HG03064 (cell line): ENCODE results near the gene TICAM1.
"Not testable (repeated sequence)": the region's sequence is repeated elsewhere in the genome, so short reads cannot be mapped to it uniquely, and the experiment has no call there.

Experiments
- ATAC-seq: cut with Tn5 transposase; IDR thresholded peaks from one replicate; pipeline ENCODE4 v1.9.1; 2021; ENCODE audit warnings: low read depth; ENCODE audit not compliant: unreplicated experiment

Gene TICAM1

GRCh38 chr19:4845975-4846374 lies 14.5 kb upstream of the TICAM1 start:
- ATAC-seq: not testable (repeated sequence)

DNA sequence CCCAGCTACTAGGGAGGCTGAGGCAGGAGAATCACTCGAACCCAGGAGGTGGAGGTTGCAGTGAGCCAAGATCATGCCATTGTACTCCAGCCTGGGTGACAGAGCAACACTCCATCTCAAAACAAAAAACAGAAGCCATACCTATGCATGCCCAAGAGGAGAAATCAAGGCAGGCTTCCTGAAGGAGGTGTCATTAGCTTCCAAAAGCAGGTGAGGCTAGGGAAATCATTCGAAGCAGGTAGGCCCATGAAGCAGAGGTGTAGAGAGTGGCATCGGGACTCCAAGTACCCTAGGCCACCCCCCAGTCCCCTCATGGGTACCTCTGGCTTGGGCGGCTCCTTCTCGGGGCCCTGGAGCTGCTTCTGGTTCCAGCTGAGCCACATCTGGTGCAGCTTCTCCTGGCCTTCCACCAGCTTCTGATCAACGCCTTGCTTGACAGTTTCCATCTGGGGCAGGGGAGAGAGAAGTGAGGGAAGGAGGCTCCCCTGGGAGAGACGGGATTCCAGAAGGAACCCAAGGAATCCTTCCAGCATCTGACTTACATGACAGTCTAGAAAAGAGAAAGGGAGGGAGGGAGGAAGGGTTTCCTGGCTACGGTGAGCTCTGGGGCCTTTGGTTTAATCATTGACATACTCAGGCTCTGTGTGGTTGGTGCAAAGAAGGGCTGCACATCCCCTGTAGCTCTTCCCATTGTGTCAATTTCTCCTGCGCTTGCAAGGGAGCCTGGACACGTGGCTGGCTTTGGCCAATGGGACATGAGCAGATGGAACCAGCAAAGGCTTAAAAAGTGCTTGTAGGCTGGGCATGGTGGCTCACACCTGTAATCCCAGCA lies 13.1 kb upstream of the TICAM1 start:
- ATAC-seq: no peak

DNA sequence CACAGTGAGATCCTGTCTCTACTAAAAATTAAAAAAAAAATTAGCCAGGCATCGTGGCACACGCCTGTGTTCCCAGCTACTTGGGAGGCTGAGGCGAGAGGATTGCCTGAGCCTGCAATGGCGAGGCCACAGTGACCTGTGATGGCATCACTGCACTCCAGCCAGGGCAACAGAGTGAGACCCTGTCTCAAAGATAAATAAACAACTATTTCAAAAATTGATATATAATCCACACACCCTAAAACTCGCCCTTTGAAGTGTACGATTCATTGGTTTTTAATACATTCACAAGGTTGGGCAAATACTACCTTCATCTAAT lies 12.1 kb upstream of the TICAM1 start:
- no peak for ATAC-seq

- no peak for ATAC-seq
These were observed 7.7 kb upstream of the TICAM1 start for GRCh38 chr19:4839192-4839591.

GRCh38 chr19:4832776-4833175 lies 1.3 kb upstream of the TICAM1 start:
- no peak for ATAC-seq

DNA sequence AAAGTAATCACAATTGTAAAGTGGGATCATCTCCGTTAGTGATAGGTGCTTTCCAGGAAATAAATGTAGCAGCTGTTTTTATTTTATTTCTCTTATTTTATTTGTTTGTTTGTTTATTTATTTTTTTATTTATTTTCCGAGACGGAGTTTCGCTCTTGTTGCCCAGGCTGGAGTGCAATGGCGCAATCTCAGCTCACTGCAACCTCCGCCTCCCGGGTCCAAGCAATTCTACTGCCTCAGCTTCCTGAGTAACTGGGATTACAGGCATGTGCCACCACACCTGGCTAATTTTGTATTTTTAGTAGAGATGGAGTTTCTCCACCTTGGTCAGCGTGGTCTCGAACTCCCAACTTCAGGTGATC lies 448 bp upstream of the TICAM1 start:
- ATAC-seq: not testable (repeated sequence)

DNA sequence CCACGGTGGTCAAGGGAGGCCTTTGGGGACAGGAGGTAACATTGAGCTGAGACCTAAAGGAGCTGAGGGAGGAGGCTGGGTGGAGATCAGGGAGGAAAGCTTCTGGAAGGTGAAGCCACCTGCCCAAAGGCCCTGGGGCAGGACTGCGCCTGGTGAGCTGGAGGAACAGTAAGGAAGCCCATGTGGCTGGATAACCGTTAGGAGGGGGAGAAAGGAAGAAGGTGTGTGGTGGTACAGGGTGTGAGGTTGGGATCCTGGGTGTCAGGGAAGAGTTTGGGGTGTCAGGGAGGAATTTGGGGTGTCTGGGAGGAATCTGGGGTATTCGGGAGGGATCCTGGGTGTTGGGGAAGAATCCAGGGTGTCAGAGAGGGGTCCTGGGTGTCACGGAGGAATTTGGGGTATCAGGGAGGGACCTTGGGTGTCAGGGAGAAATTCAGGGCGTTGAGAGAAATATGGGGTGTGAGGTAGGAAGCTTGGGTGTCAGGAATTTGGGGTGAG lies 695 bp downstream of the TICAM1 start:
- ATAC-seq: no peak

DNA sequence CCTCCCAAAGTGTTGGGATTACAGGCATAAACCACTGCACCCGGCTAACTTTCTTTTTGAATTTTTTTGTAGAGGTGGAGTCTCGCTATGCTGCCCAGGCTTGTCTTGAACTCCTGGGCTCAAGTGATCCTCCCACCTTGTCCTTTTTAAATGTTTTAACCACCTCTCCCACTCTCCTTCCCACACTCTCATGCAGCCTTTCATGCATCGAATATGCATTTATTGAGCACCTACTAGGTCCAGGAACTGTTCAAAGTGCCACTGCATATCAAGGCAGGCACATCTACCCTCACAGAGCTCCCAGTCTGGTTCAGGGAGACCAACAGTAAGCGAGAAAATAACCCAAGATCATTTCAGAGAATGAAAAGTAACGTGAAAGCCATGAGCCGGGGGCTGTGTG lies 1.2 kb downstream of the TICAM1 start:
- ATAC-seq: no peak

DNA sequence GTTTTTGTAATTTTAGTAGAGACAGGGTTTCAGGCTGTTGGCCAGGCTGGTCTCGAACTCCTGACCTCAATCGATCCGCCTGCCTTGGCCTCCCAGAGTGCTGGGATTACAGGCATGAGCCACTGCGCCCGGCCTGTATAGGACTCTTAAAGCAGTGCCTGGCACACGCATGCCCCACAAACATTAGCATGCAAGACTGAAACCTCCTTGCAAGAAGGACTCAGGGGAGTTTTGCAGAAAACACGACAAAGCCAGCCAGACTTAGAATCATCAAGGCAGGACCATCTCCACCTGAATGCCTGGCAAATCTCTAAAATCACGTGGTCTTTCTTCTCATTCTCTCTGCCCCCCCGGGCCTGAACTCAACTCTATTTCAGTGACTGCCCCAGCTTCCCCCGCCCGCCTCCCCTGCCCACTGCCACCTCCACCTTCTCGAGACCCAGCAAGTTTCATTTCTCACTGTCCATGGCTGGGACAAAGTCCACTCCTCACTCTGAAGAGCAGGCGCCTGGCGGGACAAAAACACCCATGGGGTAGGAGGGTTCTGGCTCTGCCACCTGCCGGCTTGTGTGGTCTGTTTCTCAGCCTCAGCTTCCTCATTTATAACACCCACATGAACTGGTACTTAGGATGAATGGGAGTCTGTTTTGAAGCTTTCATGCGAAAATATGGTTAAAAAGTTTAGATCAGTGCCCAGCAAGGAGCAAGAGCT lies 2.4 kb downstream of the TICAM1 start:
- no peak for ATAC-seq

DNA sequence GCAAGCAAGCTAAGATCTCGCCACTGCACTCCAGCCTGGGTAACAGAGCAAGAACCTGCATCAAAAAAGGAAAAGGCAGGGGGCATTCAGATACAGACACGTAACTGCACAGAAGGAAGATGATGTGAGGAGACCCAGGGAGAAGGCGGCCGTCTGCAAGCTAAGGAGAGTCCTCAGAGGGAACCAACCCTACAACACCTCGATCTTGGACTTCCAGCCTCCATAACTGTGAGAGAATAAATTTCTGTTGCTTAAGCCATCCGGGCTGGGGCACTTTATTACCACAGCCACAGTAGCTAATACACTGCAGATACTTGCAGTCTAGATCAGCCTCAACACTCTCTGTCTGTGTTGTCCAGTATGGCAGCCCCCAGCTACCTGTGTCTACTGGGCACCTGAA lies 7.9 kb downstream of the TICAM1 start:
- ATAC-seq: no peak

- not testable (repeated sequence) for ATAC-seq
These were observed 9.2 kb downstream of the TICAM1 start for GRCh38 chr19:4822354-4822753.

- no peak for ATAC-seq
These were observed 10.2 kb downstream of the TICAM1 start for GRCh38 chr19:4821265-4821664.

GRCh38 chr19:4817467-4818277 lies 13.8 kb downstream of the TICAM1 start:
- no peak for ATAC-seq

DNA sequence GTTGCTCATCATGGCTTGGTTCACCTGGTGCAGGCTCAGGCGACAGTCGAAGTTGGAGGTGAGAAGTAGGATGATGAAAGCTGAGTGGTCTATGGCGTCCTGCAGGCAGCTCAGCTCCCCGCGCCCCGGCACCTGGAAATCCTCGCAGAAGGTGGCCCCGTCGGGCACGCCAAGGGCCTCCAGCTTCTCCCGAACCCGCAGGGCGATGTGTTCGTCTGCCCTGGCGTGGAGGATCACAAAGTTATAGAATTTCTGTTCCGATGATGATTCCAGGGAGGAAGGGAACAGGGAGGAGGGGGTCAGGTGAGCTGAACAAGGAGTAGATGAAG lies 14.6 kb downstream of the TICAM1 start:
- no peak for ATAC-seq

DNA sequence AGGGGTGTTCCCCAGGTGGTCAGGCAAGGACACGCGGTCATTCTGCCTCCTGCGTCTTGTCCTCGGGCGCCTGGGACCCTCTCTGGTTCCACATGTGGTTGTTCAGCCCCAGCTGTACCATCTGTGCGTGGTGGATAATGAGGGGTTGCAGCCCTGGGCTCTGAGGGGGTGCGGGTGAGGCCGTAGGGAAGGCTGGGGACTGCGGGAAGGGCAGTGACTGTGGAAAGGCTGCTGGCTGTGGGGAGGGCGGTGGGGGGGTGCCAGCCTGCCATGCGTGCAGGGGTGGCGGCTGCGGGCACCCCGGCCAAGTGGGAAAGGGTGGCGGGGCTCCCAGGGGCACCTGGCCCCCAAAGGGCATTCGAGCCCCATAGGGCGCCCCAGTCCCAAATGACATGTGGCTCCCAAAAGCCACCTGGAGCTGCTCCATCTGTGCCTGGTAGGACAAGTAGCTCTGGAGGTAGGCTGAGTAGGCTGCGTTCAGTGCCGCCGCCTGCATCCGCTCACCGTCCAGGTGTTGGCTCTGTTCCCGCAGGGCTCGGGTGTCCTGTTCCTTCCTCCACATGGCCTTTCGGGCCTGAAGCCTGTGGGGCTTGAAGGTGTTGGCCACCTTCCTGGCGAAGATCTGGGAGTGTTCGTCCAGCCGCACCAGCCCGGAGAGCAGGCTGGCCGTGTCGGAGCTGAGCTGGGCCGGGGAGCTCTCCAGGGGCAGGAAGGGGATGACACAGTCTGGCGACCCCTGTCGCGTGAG lies 15.1 kb downstream of the TICAM1 start:
- no peak for ATAC-seq

- ATAC-seq: no peak
These were observed 15.9 kb downstream of the TICAM1 start for GRCh38 chr19:4815426-4816201.

DNA sequence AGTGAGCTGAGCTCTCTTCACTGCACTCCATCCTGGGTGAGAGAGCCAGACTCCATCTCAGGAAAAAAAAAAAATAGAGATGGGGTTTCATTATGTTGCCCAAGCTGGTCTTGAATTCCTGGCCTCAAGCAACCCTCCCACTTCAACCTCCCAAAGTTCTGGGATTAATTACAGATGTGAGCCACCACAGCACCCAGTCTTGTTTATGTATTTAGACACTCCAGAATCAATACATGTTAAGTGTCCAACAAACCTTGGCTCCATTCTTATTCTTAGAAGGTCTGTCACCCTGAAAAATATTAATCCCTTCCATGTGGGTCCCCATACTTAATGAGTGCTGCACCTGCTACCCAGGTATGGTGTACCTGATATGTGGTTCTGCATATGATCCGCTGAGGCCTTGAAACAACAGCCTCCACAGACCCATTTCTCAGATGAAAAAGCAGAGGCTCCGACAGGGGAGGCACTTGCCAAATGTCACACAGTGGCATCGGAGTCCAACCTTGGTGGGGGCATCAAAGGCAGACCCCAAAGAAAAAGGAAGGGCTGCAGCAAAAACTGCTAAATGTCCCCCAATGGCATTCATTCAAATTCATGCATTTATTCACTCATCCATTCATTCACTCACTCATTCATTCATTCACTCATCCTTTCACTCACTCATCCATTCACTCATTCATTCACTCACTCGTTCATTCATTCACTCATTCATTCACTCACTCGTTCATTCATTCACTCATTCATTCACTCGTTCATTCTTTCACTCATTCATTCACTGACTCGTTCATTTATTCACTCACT lies 16.7 kb downstream of the TICAM1 start:
- no peak for ATAC-seq

DNA sequence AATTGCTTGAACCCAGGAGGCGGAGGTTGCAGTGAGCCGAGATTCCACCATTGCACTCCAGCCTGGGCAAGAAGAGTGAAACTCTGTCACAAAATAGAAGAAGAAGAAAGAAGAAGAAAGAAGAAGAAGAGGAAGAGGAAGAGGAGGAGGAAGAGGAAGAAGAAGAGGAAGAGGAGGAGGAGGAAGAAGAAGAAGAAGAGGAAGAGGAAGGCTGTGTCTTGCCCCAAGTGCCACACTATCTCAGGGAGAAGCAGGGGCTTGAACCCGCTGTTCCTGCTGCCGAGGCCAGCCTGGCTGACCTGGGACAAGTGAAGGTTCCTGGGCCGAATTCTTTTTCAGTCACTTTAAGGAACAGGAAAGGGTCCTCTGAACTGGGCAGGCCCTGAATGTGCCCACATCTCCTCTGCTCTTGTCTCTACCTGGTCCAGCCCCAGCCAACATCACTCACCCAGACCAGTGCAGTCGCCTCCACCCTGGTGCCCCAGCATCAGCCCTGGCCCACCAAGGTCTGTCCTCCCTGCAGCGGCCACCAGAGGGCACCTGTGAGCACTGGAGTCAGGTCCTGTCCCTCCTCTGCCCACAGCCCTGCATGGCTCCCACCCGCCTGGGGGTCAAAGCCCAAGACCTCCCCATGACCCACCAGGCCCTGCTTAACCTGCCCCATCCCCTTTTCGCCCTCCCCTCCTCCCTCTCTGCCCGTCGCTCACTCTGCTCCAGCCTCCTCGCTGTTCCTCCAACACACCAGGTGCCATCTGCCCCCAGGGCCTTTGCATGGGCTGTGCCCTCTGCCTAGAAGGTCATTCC lies 20.0 kb downstream of the TICAM1 start:
- ATAC-seq: no peak
